NCI-H510A (cell line): ENCODE measurements around the gene FCRLB.
A peak's percentile ranks its signal among the peaks of the same experiment; 100 is the strongest.
"Not testable (repeated sequence)": the region's sequence is repeated elsewhere in the genome, so short reads cannot be mapped to it uniquely, and the experiment has no call there.

Experiments used
- DNase-seq: peaks from one replicate; lab custom pipeline; 2025; lab: John Stamatoyannopoulos, UW

FCRLB gene

GRCh38 chr1:161740921-161741320 lies 19.6 kb downstream of the FCRLB start:
- DNase-seq, result no peak

- no peak for DNase-seq
Measured at GRCh38 chr1:161743231-161743630, 21.9 kb downstream of the FCRLB start.

GRCh38 chr1:161747801-161748200 lies 26.5 kb downstream of the FCRLB start:
- DNase-seq, result no peak

GRCh38 chr1:161749509-161750407 lies 28.4 kb downstream of the FCRLB start, which contains the start of gene DUSP12:
TSS of gene DUSP12 (plus strand) at chr1:161749786. CDS start at chr1:161749802, 16 bp downstream.
- DNase-seq, result peak; percentile 93

- no peak for DNase-seq
Measured at GRCh38 chr1:161763522-161764098, 42.3 kb downstream of the FCRLB start.

GRCh38 chr1:161766102-161766981 lies 45.0 kb downstream of the FCRLB start, which contains the start of gene ATF6:
TSS of gene ATF6 (plus strand) at chr1:161766320. CDS start at chr1:161766361, 41 bp downstream.
- peak; percentile 79 for DNase-seq

GRCh38 chr1:161768461-161768860 lies 47.1 kb downstream of the FCRLB start:
- DNase-seq, result no peak

GRCh38 chr1:161768986-161769672 lies 47.8 kb downstream of the FCRLB start:
- no peak for DNase-seq

- DNase-seq, result not testable (repeated sequence)
Measured at GRCh38 chr1:161769673-161770045, 48.3 kb downstream of the FCRLB start.

- no peak for DNase-seq
Measured at GRCh38 chr1:161770250-161770649, 48.9 kb downstream of the FCRLB start.

- no peak for DNase-seq
Measured at GRCh38 chr1:161771161-161771560, 49.8 kb downstream of the FCRLB start.

- no peak for DNase-seq
Measured at GRCh38 chr1:161771973-161772372, 50.6 kb downstream of the FCRLB start.

- no peak for DNase-seq
Measured at GRCh38 chr1:161772397-161772796, 51.1 kb downstream of the FCRLB start.

GRCh38 chr1:161773791-161774190 lies 52.4 kb downstream of the FCRLB start:
- DNase-seq, result no peak

- no peak for DNase-seq
Measured at GRCh38 chr1:161777261-161777660, 55.9 kb downstream of the FCRLB start.
